ENCODE measurements around the gene GATA1. TPM values are rescaled to one million over a fixed set of nuclear protein-coding genes. Genes with fewer than 3 reads are reported as not detected.

Gene GATA1
- total RNA-seq, 2 donors from 2014 or later = 0.20 TPM; not detected in 1

GRCh38 chrX:48754238-48754637 lies 32.2 kb upstream of the GATA1 start:
- DNase-seq (ENCODE audit: low spot score) = no peak

GRCh38 chrX:48761674-48762471 lies 24.5 kb upstream of the GATA1 start, which contains the start of gene GLOD5:
Gene GLOD5 (plus strand): TSS chrX:48761747. CDS start chrX:48761791, 44 bp downstream.
- H3K27ac ChIP-seq = no peak within 1 kb of the TSS
- no peak for TF ChIP-seq CTCF (IDR thresholded peaks at IDR 0.05)
- no peaks in the 10 kb centered on the region for H3K27me3 ChIP-seq
- H3K4me1 ChIP-seq = no peaks in the 10 kb centered on the region
- no peaks in the 10 kb centered on the region for H3K36me3 ChIP-seq
- H3K9me3 ChIP-seq = no peaks in the 10 kb centered on the region
- no peak for DNase-seq (ENCODE audit: low spot score)
- H3K4me3 ChIP-seq = no peak within 1 kb of the TSS

More at GRCh38 chrX:48754238-48754637, 32.2 kb upstream of the GATA1 start:
- no peaks in the 10 kb centered on the region for H3K36me3 ChIP-seq
- no peak overlapping the region for H3K4me3 ChIP-seq
- no peak for TF ChIP-seq CTCF (IDR thresholded peaks at IDR 0.05)
- no peaks in the 10 kb centered on the region for H3K9me3 ChIP-seq
- H3K4me1 ChIP-seq = no peaks in the 10 kb centered on the region
- no peaks in the 10 kb centered on the region for H3K27me3 ChIP-seq
- no peak overlapping the region for H3K27ac ChIP-seq

GRCh38 chrX:48769230-48769629 lies 17.2 kb upstream of the GATA1 start:
- no peak overlapping the region for H3K27ac ChIP-seq
- H3K27me3 ChIP-seq = no peaks in the 10 kb centered on the region
- no peak for DNase-seq (ENCODE audit: low spot score)
- no peaks in the 10 kb centered on the region for H3K36me3 ChIP-seq
- TF ChIP-seq CTCF (IDR thresholded peaks at IDR 0.05) = no peak
- no peaks in the 10 kb centered on the region for H3K4me1 ChIP-seq
- H3K4me3 ChIP-seq = no peak overlapping the region
- H3K9me3 ChIP-seq = no peaks in the 10 kb centered on the region

GRCh38 chrX:48770296-48770695 lies 16.1 kb upstream of the GATA1 start:
- no peak for TF ChIP-seq CTCF (IDR thresholded peaks at IDR 0.05)
- H3K9me3 ChIP-seq = no peaks in the 10 kb centered on the region

GRCh38 chrX:48772602-48773001 lies 13.8 kb upstream of the GATA1 start:
- no peak for DNase-seq (ENCODE audit: low spot score)
- TF ChIP-seq CTCF (IDR thresholded peaks at IDR 0.05) = no peak
- H3K36me3 ChIP-seq = no peaks in the 10 kb centered on the region
- H3K9me3 ChIP-seq = no peaks in the 10 kb centered on the region
- no peaks in the 10 kb centered on the region for H3K4me1 ChIP-seq
- no peak overlapping the region for H3K27ac ChIP-seq
- no peak overlapping the region for H3K4me3 ChIP-seq
- H3K27me3 ChIP-seq = no peaks in the 10 kb centered on the region

More at GRCh38 chrX:48770296-48770695, 16.1 kb upstream of the GATA1 start:
- no peak for DNase-seq (ENCODE audit: low spot score)
- Histone ChIP-seq H3K4me1 (no peaks in the 10 kb centered on the region), H3K27me3 (no peaks in the 10 kb centered on the region), H3K4me3 (no peak overlapping the region), H3K36me3 (no peaks in the 10 kb centered on the region), H3K27ac (no peak overlapping the region)

Measured in right atrium auricular region (tissue), 2 donors.